Central memory CD8-positive, alpha-beta T cell (primary cell): ENCODE data around the gene ZNF436.

Source experiments
- ATAC-seq: fragments of 150-1000 bp; cut with Tn5 transposase; replicated peaks from 2 replicates; pipeline ENCODE4 v1.10.0; 2022; ENCODE audit warnings: mild to moderate bottlenecking, moderate FRiP score, moderate number of reproducible peaks; ENCODE audit not compliant: poor library complexity, severe bottlenecking; ENCODE audit errors: extremely low read depth
- DNase-seq, 2 donors: peaks; one replicate each; pipeline ENCODE4 v3.0.0; 2021; ENCODE audit warnings: low spot score in 2 of 2
- H3K27ac Mint-ChIP-seq: one replicate; pipeline ENCODE4 v1.8.0; 2022; ENCODE audit warnings: low read depth, mild to moderate bottlenecking, moderate library complexity, mixed read lengths
- H3K27me3 Mint-ChIP-seq: one replicate; pipeline ENCODE4 v1.8.0; 2022; ENCODE audit warnings: mixed read lengths
- H3K36me3 Mint-ChIP-seq: one replicate; pipeline ENCODE4 v1.8.0; 2022; ENCODE audit warnings: mild to moderate bottlenecking, moderate library complexity, mixed read lengths; ENCODE audit not compliant: insufficient read depth
- H3K4me1 Mint-ChIP-seq: one replicate; pipeline ENCODE4 v1.8.0; 2022; ENCODE audit warnings: mixed read lengths
- H3K4me3 Mint-ChIP-seq: one replicate; pipeline ENCODE4 v1.8.0; 2022; ENCODE audit warnings: mild to moderate bottlenecking, moderate library complexity, mixed read lengths
- H3K9me3 Mint-ChIP-seq: one replicate; pipeline ENCODE4 v1.8.0; 2022; ENCODE audit warnings: mixed read lengths

Gene ZNF436

DNA sequence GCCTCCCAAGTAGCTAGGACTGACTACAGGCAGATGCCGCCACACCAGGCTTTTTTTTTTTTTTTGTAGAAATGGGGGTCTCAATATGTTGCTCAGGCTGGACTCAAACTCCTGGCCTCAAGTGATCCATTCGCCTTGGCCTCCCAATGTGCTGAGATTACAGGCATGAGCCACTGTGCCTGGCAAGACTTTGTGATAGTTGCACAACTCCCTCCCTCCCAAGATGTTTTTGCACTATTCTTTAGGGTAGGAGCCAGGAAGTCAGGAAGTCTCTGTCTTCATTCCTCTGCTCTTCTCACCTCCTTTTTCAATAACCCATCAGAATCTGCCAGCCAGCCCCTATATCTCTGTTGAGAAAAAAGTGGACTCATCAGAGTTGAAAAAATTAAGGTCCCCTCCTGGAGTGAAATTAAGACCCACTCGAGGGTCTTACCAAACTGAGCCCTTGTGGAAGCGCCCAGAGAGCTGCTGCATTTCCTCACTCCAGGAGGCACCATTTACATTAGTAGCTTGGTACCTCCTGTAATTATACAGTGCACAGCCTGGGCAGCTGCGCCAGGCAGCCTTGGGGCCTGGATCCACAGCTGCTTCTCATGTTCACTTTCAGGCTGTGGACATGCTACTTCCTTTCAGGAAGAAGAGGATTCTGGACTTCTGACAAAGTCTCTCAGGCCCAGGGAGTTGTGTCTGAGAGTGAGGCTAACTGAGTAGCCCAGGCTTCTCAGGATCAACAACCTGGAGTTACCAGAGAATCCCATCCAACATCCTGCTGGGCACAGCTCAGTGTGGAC lies 30.9 kb upstream of the ZNF436 start:
- H3K4me1 Mint-ChIP-seq: peaks cover 7% of the 10 kb centered on the region
- H3K9me3 Mint-ChIP-seq: no peaks in the 10 kb centered on the region
- DNase-seq (no peak), ATAC-seq (no peak)
- no peak overlapping the region for H3K27ac Mint-ChIP-seq
- H3K36me3 Mint-ChIP-seq: no peaks in the 10 kb centered on the region
- no peaks in the 10 kb centered on the region for H3K27me3 Mint-ChIP-seq
- H3K4me3 Mint-ChIP-seq: no peak overlapping the region

DNA sequence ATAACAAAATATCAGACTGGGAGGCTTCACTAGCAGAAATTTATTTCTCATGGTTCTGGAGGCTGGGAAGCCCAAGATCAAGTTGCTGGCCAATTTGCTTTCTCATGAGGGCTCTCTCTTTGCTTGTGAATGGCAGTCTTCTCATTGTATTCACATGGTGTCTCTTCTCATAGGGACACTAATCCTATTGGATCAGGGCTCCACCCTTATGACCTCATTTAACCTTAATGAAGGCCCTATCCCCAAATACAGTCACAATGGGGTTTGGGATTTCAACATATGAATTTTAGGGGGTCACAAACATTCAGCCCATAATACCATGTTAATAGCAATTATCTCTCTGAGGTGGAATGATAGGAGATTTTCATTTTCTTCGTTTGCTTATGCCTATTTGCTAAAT lies 29.6 kb upstream of the ZNF436 start:
- peaks cover 4% of the 10 kb centered on the region for H3K4me1 Mint-ChIP-seq

GRCh38 chr1:23397908-23398307 lies 28.3 kb upstream of the ZNF436 start:
- DNase-seq (no peak), ATAC-seq (no peak)
- H3K4me3 Mint-ChIP-seq: no peak overlapping the region
- H3K9me3 Mint-ChIP-seq: no peaks in the 10 kb centered on the region
- no peak overlapping the region for H3K27ac Mint-ChIP-seq
- H3K36me3 Mint-ChIP-seq: no peaks in the 10 kb centered on the region
- no peaks in the 10 kb centered on the region for H3K27me3 Mint-ChIP-seq
- H3K4me1 Mint-ChIP-seq: no peaks in the 10 kb centered on the region

More for the DNA sequence above, 29.6 kb upstream of the ZNF436 start:
- Mint-ChIP-seq H3K4me3 (no peak overlapping the region), H3K36me3 (no peaks in the 10 kb centered on the region), H3K9me3 (no peaks in the 10 kb centered on the region), H3K27ac (no peak overlapping the region), H3K27me3 (no peaks in the 10 kb centered on the region)
- DNase-seq (no peak), ATAC-seq (no peak)

DNA sequence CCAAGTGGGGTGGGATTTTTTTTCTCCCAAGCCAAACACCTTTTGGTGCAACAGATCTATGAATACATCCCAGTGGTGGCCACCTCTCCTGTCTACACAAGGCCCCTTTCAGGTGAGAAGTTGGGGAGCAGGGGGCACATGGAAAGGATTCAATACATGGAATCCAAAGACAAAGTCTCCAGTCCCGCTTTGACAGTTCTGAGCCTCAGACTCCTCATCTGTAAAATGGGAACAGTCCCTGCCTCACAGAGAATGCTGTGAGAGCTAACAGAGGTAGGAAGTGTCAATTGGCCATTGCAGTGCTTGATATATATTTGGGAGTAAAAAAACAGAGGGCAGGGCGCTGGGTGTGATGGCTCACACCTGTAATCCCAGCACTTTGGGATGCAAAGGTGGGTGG lies 26.7 kb upstream of the ZNF436 start:
- no peaks in the 10 kb centered on the region for H3K9me3 Mint-ChIP-seq
- no peaks in the 10 kb centered on the region for H3K4me1 Mint-ChIP-seq
- H3K36me3 Mint-ChIP-seq: no peaks in the 10 kb centered on the region
- H3K4me3 Mint-ChIP-seq: no peak overlapping the region
- DNase-seq (no peak), ATAC-seq (no peak)
- no peaks in the 10 kb centered on the region for H3K27me3 Mint-ChIP-seq
- H3K27ac Mint-ChIP-seq: no peak overlapping the region

GRCh38 chr1:23395849-23396248 lies 26.2 kb upstream of the ZNF436 start:
- ATAC-seq (no peak), DNase-seq (no peak)
- Mint-ChIP-seq H3K27me3 (no peaks in the 10 kb centered on the region), H3K4me1 (no peaks in the 10 kb centered on the region), H3K27ac (no peak overlapping the region), H3K36me3 (no peaks in the 10 kb centered on the region), H3K9me3 (no peaks in the 10 kb centered on the region), H3K4me3 (no peak overlapping the region)

DNA sequence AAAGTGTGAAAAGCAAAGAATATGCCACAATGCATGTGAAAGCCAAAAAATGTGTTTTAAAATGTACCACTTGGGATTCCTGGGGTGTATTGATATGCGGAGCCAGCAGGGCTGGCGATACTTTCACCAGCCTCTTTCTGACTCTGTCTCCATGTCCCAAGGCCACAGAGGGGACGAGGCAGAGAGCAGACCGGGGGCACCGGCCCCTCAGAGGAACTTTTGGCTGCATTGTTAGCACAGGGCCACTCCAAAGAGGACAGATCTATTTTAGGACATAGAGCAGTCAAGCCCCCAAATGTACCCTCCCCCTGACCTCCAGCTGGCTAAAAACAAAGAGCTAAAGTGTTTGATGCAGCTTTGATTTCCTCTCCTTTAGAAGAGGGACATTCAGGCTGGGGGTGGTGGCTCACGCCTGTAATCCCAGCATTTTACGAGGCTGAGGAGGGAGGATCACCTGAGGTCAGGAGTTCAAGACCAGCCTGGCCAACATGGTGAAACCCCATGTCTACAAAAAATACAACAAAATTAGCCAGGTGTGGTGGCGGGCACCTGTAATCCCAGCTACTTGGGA lies 25.6 kb upstream of the ZNF436 start:
- H3K36me3 Mint-ChIP-seq: no peaks in the 10 kb centered on the region
- ATAC-seq (no peak), DNase-seq (no peak)
- H3K27me3 Mint-ChIP-seq: no peaks in the 10 kb centered on the region
- H3K27ac Mint-ChIP-seq: no peak overlapping the region
- H3K4me1 Mint-ChIP-seq: no peaks in the 10 kb centered on the region
- H3K9me3 Mint-ChIP-seq: no peaks in the 10 kb centered on the region
- H3K4me3 Mint-ChIP-seq: no peak overlapping the region

DNA sequence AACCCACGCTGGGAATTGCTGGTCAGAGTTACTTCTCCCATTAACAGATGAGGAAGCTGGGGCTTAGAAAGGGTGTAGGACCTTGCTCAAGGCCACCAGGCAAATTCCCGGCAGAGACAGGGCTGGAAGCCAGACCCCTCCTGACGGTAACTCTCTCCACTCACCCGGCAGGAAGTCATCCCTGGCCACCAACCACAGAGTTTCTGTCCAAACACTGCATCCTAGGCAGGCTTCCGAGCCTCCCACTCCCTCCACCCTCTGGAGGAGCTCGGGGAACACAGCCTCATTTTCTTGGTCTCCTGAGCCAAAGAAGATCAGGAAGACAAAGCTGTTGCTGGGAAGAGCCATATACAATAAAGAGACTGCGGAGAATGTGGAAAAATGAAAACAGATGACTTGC lies 25.0 kb upstream of the ZNF436 start:
- Mint-ChIP-seq H3K27me3 (no peaks in the 10 kb centered on the region), H3K36me3 (no peaks in the 10 kb centered on the region), H3K4me3 (no peak overlapping the region), H3K27ac (no peak overlapping the region), H3K4me1 (no peaks in the 10 kb centered on the region), H3K9me3 (no peaks in the 10 kb centered on the region)
- ATAC-seq (no peak), DNase-seq (no peak)

DNA sequence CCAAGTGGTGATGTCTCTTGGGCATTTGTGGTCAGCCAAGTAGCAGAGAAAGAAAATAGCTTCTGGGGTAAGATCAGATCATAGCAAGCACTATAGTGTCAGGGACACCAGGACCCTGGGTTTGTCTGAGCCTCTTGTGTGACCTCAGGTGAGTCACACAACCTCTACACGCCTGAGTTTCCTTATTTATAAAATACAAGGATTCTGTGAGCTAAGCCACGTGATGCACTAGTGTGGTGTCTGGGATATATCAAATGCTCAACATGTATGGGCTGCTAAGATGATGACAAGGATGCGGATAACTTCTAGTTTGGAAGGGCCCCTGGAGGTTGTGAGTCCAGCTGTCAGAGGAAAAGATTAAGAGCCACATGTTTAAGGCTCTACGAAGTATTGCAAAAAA lies 24.5 kb upstream of the ZNF436 start:
- H3K36me3 Mint-ChIP-seq: no peaks in the 10 kb centered on the region
- DNase-seq (no peak), ATAC-seq (no peak)
- H3K27ac Mint-ChIP-seq: no peak overlapping the region
- no peak overlapping the region for H3K4me3 Mint-ChIP-seq
- H3K9me3 Mint-ChIP-seq: no peaks in the 10 kb centered on the region
- no peaks in the 10 kb centered on the region for H3K27me3 Mint-ChIP-seq
- no peaks in the 10 kb centered on the region for H3K4me1 Mint-ChIP-seq

GRCh38 chr1:23393706-23394105 lies 24.1 kb upstream of the ZNF436 start:
- H3K27me3 Mint-ChIP-seq: no peaks in the 10 kb centered on the region
- H3K9me3 Mint-ChIP-seq: no peaks in the 10 kb centered on the region
- no peak for DNase-seq
- no peak overlapping the region for H3K4me3 Mint-ChIP-seq
- no peak for ATAC-seq
- H3K4me1 Mint-ChIP-seq: no peaks in the 10 kb centered on the region
- H3K27ac Mint-ChIP-seq: no peak overlapping the region
- H3K36me3 Mint-ChIP-seq: no peaks in the 10 kb centered on the region

GRCh38 chr1:23392125-23392855 lies 22.7 kb upstream of the ZNF436 start:
- Mint-ChIP-seq H3K36me3 (no peaks in the 10 kb centered on the region), H3K27ac (no peak overlapping the region), H3K27me3 (peaks cover 2% of the 10 kb centered on the region), H3K4me1 (no peaks in the 10 kb centered on the region), H3K4me3 (no peak overlapping the region), H3K9me3 (no peaks in the 10 kb centered on the region)
- ATAC-seq (no peak), DNase-seq (no peak)

- no peak for DNase-seq
- peaks cover 9% of the 10 kb centered on the region for H3K27me3 Mint-ChIP-seq
- H3K36me3 Mint-ChIP-seq: no peaks in the 10 kb centered on the region
- H3K4me1 Mint-ChIP-seq: no peaks in the 10 kb centered on the region
- H3K9me3 Mint-ChIP-seq: no peaks in the 10 kb centered on the region
- ATAC-seq: no peak
- no peak overlapping the region for H3K27ac Mint-ChIP-seq
- H3K4me3 Mint-ChIP-seq: no peak overlapping the region
Measured at GRCh38 chr1:23389837-23390321, 20.2 kb upstream of the ZNF436 start.

DNA sequence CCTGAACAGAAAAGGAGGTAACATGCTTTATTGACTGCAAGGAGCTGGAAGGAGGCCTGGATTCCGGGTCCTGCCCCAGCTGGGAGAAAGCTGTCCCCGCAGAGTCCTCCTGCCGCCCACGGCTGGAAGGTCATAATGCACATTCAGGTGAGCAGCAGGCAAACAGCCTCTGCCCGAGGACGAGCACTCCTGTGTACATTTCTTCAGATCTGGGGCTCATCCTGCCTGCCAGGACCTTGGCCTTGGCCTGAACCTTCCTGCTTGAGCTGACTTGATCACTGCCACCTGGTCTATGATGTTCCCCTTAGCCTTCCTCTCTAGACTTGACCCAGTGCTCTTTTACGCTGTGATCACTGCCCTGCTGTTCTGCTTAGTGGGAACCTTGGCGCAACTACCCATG lies 17.9 kb upstream of the ZNF436 start:
- Mint-ChIP-seq H3K36me3 (no peaks in the 10 kb centered on the region), H3K27ac (no peak overlapping the region), H3K27me3 (peaks cover 9% of the 10 kb centered on the region), H3K4me1 (no peaks in the 10 kb centered on the region), H3K9me3 (no peaks in the 10 kb centered on the region), H3K4me3 (no peak overlapping the region)
- ATAC-seq (no peak), DNase-seq (no peak)

DNA sequence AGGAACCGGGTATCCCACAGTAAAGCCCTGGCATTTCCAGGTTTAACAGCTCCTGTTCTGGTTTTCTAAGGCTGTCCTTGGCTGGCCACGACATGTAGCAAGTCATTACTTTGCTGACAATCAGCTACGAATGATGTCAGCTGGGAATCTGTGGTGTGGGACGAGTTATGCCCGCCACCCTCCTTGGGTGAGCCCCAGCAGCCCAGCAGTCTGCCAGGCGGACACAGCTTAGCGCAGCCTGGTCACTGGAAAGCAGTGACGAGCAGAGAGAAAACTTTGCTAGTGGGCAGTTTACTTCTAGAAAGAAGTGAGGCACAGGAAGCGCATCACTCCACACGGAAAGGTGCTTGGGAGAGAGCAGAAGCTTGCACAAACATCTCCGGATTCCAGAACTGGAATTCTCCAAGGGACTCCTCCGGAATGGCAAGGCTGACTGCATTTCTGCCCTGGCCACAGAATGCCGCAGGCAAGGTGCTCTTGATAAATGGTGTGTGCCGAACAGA lies 15.5 kb upstream of the ZNF436 start:
- DNase-seq: no peak
- Mint-ChIP-seq H3K36me3 (no peaks in the 10 kb centered on the region), H3K9me3 (no peaks in the 10 kb centered on the region), H3K4me1 (no peaks in the 10 kb centered on the region), H3K27me3 (peaks cover 9% of the 10 kb centered on the region), H3K4me3 (no peak overlapping the region), H3K27ac (no peak overlapping the region)
- ATAC-seq: no peak
